HG03354 (cell line): ENCODE data around the gene DPYD.

Experiments used
- ATAC-seq: cut with Tn5 transposase; IDR thresholded peaks from one replicate; pipeline ENCODE4 v1.9.1; 2021; ENCODE audit warnings: mild to moderate bottlenecking; ENCODE audit not compliant: unreplicated experiment, poor library complexity, severe bottlenecking

DPYD gene

DNA sequence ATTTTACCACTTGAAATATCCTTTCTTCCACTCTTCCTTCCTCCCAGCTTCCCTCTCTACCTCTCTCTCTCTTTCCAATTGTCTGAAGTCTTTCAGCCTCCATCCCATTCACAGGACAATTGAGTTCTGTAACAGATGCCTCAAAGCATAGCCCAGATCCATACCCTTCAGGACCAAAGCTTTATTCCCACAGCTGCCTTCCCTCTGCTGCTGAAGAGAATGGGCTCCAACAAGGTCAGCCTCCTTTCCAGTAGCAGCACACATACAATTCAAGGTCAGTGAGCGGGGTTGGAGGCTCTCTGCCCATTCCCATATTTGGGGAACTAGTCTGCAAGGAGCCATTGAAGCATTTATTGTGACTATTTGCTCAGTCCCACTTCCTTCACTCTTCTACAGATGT is 179.9 kb downstream of the DPYD start:
- no peak for ATAC-seq

- ATAC-seq = no peak
These were observed 181.2 kb downstream of the DPYD start for GRCh38 chr1:97739596-97740103.

DNA sequence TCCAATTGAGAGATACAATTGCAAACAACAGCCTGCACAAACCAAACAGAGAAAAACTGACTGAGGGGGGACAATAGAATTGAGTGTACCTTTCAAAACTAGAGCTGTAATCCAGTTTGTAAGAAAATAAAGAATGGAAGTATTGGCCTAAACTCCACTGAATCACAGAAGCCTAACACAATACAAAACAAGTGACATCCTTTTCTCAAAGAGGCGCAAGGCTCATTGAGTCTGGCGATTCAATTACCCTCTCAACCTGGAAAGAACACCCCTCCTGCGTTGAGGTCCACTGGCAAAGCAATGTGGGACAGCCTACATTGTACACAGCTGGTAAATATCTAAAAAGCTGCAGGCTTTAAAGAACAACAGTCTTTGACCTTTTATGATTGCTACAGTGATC is 182.6 kb downstream of the DPYD start:
- ATAC-seq = no peak

DNA sequence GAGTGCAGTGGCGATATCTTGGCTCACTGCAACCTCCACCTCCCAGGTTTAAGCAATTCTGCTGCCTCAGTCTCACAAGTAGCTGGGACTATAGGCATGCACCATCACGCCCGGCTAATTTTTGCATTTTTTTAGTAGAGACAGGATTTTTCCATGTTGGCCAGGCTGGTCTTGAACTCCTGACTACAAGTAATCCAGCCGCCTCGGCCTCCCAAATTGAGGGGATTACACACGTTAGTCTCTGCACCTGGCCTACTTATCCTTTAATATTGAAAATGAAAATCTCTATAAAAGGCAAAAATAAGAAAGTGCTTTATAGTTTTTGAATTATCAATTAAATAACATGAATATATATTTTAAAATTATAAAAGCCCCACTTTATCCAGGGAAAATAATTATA is 190.6 kb downstream of the DPYD start:
- no peak for ATAC-seq

DNA sequence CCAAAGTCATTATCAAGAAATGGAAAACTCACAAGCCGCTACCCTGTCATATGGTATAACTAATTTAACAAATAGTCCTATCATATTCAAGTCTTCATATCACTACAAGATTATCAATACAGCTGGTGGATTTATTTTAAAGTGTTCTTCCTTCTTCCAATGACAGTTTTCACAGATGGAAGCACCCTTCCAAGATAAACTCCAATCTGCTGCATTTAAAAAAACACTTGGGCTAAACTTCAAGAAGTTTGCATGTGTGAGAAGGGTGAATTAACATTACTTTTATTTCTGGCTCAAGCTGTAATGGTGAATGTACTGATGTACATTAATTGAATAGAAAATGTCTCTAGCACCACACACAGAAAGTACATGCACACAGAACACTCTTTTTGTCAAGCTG is 192.4 kb downstream of the DPYD start:
- ATAC-seq = no peak

- ATAC-seq = no peak
These were observed 193.8 kb downstream of the DPYD start for GRCh38 chr1:97727029-97727428.

DNA sequence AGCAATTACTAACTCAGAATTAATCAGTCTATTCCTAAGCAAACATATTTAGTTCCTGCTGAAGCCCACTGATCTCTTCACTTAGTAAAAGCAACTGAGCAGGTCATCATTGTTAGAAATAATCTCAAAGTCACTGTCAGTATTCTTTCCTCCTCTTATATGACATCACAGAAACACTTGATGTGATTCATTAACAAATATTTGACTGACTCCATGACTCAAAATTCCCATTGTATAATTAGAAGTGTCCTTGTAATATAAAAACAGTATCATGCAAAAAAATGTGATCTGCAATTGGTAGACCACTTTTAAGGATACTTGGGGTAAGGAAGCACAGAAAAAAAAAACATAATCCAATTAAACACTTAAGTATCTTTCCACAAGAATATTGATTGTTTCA is 194.4 kb downstream of the DPYD start:
- ATAC-seq = no peak

GRCh38 chr1:97721221-97721620 is 199.6 kb downstream of the DPYD start:
- no peak for ATAC-seq

DNA sequence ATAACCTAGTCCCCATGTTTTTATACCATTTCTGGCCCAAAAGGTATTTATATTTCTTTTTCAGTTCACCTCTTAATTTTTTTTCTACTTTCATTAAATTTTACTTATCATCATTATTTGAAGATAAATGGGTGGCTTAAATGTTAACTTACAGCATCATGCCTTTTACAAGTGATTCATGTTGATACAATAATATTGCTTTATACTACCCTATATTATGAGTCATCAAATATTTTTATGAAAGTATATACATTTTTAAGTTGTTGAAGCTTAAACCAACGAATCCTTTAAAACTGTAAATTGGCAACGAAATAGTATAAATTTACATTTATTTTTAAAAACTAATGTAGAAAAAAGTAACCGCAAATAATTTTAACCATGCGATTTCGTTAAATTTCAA is 207.9 kb downstream of the DPYD start:
- no peak for ATAC-seq

GRCh38 chr1:97711858-97712257 is 209.0 kb downstream of the DPYD start:
- ATAC-seq = no peak

DNA sequence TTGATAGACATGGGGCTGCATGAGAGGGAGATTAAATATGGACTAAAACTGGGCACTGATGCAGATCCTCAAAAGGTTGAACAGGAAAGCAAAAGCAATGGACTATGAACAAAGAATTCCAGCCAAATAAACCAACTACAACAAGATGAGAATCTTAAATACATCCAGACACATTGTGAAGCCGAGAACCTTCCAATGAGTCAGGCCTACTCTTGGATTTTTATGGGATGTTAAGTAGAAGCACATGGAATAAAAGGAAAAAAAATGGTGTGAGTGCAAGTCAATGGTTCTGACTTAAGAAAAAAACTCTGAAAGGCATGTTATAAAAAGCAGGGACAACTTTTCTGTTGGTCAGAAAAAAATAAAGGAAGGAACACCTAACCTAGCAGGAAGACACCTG is 227.2 kb downstream of the DPYD start:
- no peak for ATAC-seq

GRCh38 chr1:97691325-97691724 is 229.5 kb downstream of the DPYD start:
- ATAC-seq = no peak

- ATAC-seq = no peak
These were observed 235.5 kb downstream of the DPYD start for GRCh38 chr1:97685360-97685759.

- no peak for ATAC-seq
These were observed 239.9 kb downstream of the DPYD start for GRCh38 chr1:97680894-97681293.

- ATAC-seq = no peak
These were observed 240.4 kb downstream of the DPYD start for GRCh38 chr1:97680470-97680869.

DNA sequence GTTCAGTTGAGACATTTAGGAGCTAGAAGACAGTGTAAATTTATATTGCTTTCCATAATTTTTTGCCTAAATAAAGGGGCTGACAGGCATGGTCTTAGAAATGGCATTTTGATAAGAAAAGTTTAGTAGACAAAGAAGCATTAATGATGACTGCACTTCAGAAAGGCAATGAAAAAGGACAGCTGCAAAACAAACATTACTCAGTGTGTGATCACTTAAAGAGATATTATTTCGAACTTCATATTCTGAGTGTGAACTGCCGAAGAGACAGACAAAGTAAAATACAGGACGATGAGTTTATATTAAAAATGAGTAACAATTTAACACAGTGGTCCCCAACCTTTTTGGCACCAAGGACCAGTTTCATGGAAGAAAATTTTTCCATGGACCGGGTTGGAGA is 243.1 kb downstream of the DPYD start:
- no peak for ATAC-seq

- no peak for ATAC-seq
These were observed 246.3 kb downstream of the DPYD start for GRCh38 chr1:97674517-97674916.

- ATAC-seq = no peak
These were observed 251.9 kb downstream of the DPYD start for GRCh38 chr1:97668945-97669344.

DNA sequence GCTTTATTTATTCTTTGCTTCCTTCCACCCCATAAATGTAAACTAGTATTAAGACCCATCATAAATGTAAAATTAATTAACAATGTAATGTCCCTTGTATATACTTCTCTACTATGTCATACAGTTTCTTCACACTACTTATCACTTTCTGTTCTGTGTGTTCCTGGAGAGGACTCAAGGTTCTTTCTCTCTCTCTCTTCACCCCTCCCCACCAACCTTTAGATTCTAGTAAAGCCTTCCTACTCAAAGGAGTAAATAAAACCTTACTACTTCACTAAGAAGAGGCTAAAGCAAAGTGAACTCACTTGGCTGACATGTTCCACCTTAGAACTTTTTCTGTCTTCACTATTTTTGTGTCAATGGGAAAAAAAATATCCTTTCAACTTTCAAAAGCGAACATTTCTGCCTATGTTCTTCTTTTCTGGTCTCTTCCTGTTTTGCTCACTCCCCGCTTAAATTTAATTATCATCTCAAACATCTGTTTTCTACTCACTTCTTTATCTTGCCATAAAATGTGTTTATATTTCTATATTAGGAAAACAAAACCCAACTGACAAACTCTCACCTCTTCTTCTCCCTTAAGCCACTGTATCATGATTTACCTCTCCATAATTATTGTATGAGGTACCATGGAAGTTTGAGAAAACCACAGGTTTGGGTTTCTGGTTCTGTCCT is 260.3 kb downstream of the DPYD start:
- no peak for ATAC-seq

- ATAC-seq = no peak
These were observed 265.8 kb downstream of the DPYD start for GRCh38 chr1:97654876-97655585.

GRCh38 chr1:97651250-97651649 is 269.6 kb downstream of the DPYD start:
- ATAC-seq = no peak
